ES-I3 (cell line): ENCODE data around the gene CHST11.

ENCODE experiments used
- H3K36me3 ChIP-seq: 2 replicates; pipeline ENCODE4 v1.6.1; 2013; ENCODE audit warnings: mild to moderate bottlenecking, low read length, control low read depth, moderate library complexity; ENCODE audit not compliant: insufficient read depth
- H3K4me1 ChIP-seq: 2 replicates; pipeline ENCODE4 v1.6.1; 2013; ENCODE audit warnings: mild to moderate bottlenecking, control low read depth, low read length; ENCODE audit not compliant: insufficient read depth
- H3K9ac ChIP-seq: 2 replicates; pipeline ENCODE4 v1.6.1; 2013; ENCODE audit warnings: low read depth, mild to moderate bottlenecking, low read length, moderate library complexity
- H3K9me3 ChIP-seq: 2 replicates; pipeline ENCODE4 v1.6.1; 2013; ENCODE audit warnings: mild to moderate bottlenecking, low read length, moderate library complexity; ENCODE audit not compliant: control insufficient read depth, insufficient read depth

Gene CHST11

DNA sequence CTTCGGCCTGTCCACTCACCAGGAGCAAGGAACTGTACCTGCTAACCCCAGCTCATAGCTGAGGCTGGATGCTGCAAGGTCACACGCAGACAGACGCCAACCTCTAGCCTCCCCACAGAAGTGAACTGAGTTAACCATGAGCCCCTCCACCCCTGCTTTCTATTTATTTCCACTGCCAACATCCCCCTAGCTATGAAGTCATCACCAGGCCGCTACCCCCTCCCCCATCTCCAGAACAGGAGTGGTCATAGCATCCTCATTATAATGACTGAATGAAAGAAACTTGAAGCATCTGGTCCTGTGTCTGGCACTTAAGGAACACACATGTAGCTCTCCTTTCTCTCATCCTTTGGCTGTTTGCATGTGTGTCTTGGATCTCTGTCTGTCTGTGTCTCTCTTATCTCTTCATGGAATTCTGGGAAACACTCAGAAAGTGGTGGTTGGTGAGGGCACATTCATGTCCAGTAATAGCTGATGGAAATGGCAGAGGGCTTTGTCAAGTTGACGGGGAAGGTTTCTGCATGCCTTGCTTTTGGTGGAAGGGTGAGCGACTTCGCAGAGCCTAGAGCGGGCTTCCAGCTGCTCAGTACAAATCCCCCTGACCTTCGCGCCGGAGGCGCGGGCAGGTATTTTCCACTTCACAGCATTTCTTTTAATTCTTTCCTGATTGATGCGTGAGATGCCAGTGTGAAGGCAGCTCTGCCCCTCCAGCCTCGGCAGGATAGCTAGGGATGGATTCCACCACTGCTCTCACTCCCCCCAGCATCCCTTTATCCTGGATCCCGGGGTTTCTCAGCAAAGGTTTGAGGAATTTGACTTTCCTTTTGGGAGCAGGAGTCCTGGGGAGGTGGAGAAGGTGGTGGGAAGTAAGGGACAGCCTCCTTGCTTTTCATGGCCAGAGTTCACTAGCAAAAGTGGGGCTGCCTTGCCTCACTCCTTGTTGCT is 198.2 kb downstream of the CHST11 start:
- no peaks in the 10 kb centered on the region for H3K9me3 ChIP-seq
- peaks cover 30% of the 10 kb centered on the region for H3K4me1 ChIP-seq
- no peaks in the 10 kb centered on the region for H3K36me3 ChIP-seq
- H3K9ac ChIP-seq: no peak overlapping the region

DNA sequence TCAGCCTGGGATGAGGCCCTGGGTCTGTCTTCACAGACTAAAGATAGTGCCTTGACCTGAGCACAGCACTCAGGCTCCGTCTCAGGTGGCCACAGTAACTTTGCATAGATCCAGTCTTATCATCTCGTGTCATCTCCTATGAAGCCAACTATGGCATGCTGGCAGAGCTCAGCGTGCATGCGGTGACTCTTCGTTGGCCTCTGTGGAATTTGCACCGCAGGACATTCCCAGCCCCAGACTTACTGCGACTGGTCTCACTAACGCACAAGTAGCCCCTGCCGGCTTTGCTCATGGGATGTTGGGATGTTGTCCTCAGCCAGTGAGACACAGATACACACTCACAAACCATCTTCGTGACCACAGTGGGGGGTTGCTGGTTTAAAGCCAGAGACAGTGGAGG is 199.6 kb downstream of the CHST11 start:
- Histone ChIP-seq H3K36me3 (no peaks in the 10 kb centered on the region), H3K4me1 (peaks cover 27% of the 10 kb centered on the region), H3K9ac (no peak overlapping the region), H3K9me3 (no peaks in the 10 kb centered on the region)

GRCh38 chr12:104656921-104657320 is 200.2 kb downstream of the CHST11 start:
- Histone ChIP-seq H3K4me1 (peaks cover 23% of the 10 kb centered on the region), H3K9me3 (no peaks in the 10 kb centered on the region), H3K9ac (no peak overlapping the region), H3K36me3 (no peaks in the 10 kb centered on the region)

GRCh38 chr12:104657726-104658484 is 201.2 kb downstream of the CHST11 start:
- no peaks in the 10 kb centered on the region for H3K36me3 ChIP-seq
- no peak overlapping the region for H3K9ac ChIP-seq
- peaks cover 22% of the 10 kb centered on the region for H3K4me1 ChIP-seq
- no peaks in the 10 kb centered on the region for H3K9me3 ChIP-seq

DNA sequence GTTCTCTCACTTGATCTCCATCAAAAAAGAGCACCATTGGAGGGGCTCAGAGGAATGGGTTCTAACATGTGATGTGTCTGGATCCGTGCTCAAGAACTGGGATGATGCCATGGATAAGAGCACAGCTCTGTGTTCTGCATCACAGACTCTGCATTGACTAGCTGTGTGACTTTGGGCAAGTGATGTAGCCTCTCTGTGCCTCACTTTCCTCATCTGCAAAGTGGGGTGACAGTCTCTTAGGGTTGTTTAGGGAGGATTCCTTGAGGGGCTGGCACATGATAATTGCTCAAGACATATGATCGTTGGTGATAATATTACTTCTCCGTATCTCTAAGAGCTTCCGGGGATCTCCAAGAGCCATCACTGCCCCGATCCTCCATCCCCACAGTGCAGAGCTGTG is 202.3 kb downstream of the CHST11 start:
- no peaks in the 10 kb centered on the region for H3K9me3 ChIP-seq
- H3K36me3 ChIP-seq: no peaks in the 10 kb centered on the region
- peaks cover 22% of the 10 kb centered on the region for H3K4me1 ChIP-seq
- no peak overlapping the region for H3K9ac ChIP-seq

GRCh38 chr12:104662203-104662602 is 205.5 kb downstream of the CHST11 start:
- Histone ChIP-seq H3K9me3 (no peaks in the 10 kb centered on the region), H3K4me1 (no peaks in the 10 kb centered on the region; the same call in 1 of the 2 replicates), H3K36me3 (no peaks in the 10 kb centered on the region), H3K9ac (no peak overlapping the region)

DNA sequence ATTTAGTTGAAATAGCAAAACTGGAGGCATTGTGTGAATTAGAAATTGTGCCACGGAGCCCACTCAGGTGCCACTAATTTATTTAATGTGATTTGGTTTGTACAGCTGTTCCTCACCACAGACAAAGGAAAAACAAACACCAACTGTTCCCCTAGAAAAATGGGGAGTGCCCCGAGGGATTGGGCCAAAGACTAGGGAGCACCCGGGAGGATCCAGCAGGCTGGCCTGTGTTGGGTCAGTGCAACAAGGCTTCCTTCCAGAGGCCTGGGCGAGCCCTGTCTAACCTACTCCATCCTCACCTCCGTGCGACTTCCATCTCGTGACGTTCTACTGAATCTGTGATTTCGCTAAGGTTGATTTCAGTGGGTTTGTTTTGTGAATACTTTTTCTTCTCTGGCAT is 206.2 kb downstream of the CHST11 start:
- Histone ChIP-seq H3K9me3 (no peaks in the 10 kb centered on the region), H3K36me3 (no peaks in the 10 kb centered on the region), H3K9ac (no peak overlapping the region), H3K4me1 (no peaks in the 10 kb centered on the region)

GRCh38 chr12:104664351-104664750 is 207.6 kb downstream of the CHST11 start:
- Histone ChIP-seq H3K4me1 (peaks cover 13% of the 10 kb centered on the region; the same call in 1 of the 2 replicates), H3K36me3 (no peaks in the 10 kb centered on the region), H3K9me3 (no peaks in the 10 kb centered on the region), H3K9ac (no peak overlapping the region)

GRCh38 chr12:104665296-104665695 is 208.5 kb downstream of the CHST11 start:
- H3K36me3 ChIP-seq: no peaks in the 10 kb centered on the region
- H3K9ac ChIP-seq: no peak overlapping the region
- peaks cover 14% of the 10 kb centered on the region; the same call in 1 of the 2 replicates for H3K4me1 ChIP-seq
- H3K9me3 ChIP-seq: no peaks in the 10 kb centered on the region

DNA sequence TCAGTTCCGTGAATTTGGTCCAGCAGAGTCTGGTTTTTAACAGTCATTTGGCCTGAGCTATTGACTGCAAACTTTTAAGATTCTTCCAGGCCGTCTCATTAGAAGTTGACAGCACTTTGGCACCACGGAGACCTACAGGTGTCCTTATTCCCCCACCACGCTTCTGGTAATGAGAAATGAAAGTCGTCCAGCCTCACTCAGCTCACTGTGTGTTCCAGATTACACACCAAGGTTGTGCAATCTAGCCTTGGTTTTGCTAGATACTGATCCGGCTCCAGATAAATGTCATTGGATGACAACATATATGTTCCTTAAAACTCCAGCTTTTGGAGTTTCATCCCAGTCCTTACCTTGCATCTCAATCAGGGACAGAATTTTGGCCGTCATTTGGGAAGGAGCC is 210.4 kb downstream of the CHST11 start:
- H3K36me3 ChIP-seq: no peaks in the 10 kb centered on the region
- H3K4me1 ChIP-seq: peaks cover 32% of the 10 kb centered on the region
- H3K9ac ChIP-seq: no peak overlapping the region
- no peaks in the 10 kb centered on the region for H3K9me3 ChIP-seq

DNA sequence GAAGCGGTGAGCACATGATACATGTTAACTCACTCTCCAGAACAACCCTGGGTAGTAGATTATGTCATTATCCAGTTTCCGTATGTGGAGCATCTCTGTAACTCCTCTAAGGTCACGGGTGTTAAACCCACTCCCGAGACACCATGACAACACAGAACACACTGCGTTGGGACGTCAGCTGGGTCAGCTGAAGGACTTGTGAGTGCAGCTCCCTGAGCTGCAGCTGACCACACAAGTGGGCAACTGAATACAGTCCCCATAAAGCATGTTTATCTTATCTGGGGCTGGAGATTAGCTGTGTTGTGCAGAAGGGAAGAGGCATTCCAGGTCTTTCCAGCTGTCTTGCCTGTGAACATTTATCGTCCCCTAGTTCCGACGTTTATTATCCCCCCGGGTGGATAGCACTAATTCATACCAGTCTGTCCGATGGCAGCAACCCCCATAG is 211.5 kb downstream of the CHST11 start:
- peaks cover 39% of the 10 kb centered on the region for H3K4me1 ChIP-seq
- H3K9ac ChIP-seq: no peak overlapping the region
- no peaks in the 10 kb centered on the region for H3K36me3 ChIP-seq

DNA sequence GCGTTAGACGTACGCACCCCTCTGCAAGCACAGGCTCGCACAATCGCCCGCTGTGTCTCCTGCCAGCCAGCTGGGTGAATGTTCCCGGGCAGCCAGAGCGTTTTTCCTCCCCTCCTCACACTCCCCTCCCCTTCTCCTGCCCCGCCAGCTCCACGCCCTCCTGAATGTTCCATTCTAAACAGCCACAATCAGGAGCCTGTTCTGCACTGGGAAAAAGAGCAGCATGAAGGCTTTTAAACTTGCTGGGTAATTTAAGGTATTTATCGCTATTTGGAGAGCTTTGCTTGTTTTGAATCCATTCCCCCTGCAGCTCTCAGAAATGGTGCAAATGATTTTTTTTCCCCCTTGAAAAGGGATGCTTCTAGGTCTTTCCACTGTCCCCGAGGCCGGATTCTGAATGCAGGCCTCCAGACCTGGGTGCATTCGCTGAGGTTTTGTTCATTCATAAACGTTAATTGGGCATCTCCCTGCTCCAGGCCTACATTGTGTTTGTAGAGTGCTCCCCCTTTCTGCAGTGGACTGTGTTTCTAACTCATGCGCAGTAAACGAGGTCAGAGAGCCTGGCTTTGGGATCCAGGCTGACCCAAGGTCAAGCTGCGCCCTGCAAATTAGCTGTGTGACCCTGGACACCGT is 212.5 kb downstream of the CHST11 start:
- no peaks in the 10 kb centered on the region for H3K36me3 ChIP-seq
- H3K9ac ChIP-seq: no peak overlapping the region
- H3K4me1 ChIP-seq: peaks cover 39% of the 10 kb centered on the region
- no peaks in the 10 kb centered on the region for H3K9me3 ChIP-seq

More for the DNA sequence above, 211.5 kb downstream of the CHST11 start:
- no peaks in the 10 kb centered on the region for H3K9me3 ChIP-seq

- Histone ChIP-seq H3K9ac (no peak overlapping the region), H3K4me1 (peaks cover 39% of the 10 kb centered on the region), H3K36me3 (no peaks in the 10 kb centered on the region)
Observed at GRCh38 chr12:104669851-104670337, 213.1 kb downstream of the CHST11 start.

More at GRCh38 chr12:104669851-104670337, 213.1 kb downstream of the CHST11 start:
- no peaks in the 10 kb centered on the region for H3K9me3 ChIP-seq
